HG02884 (cell line): Measurements from ENCODE around the gene TIMM17B.
A peak's percentile ranks its signal among the peaks of the same experiment; 100 is the strongest.

Experiments
- ATAC-seq: cut with Tn5 transposase; IDR thresholded peaks from one replicate; pipeline ENCODE4 v1.9.1; 2021; ENCODE audit warnings: mild to moderate bottlenecking, moderate library complexity; ENCODE audit not compliant: unreplicated experiment

The TIMM17B gene

GRCh38 chrX:48919360-48919841 is 21.8 kb upstream of the TIMM17B start:
- ATAC-seq, result no peak

DNA sequence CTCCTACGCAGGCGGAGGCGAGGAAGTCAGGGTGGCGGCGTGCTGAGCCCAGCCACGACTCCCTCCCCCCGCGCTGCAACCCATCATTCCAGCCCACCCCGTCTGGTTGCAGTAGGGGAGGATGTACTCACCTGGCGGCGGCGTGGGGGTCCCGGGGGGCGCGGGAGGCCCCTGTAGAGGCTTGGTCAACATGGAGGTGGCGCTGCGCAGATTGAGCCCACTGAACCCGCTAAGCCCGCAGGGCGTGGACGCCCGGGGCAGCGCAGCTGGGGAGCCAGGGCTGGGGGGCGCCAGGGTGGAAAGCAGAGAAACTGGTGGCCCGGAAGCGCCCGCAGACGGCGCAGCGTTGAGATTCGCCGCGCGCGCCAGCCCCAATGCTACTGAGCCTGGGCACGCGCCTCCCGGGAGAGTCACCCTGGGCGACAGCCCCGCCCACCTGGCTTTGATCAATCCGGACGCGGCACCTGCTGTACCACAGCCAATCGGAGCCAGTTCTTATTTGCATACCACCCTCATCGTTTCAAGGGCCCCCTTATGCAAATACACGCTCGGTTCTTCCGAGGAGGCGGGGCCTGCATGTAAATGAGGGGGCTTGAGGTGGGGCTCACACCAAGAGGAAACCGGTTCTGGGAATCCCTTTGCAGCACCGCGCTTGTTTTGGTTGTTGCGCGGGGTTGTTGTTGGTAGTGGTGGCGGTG is 21.2 kb upstream of the TIMM17B start, which contains the start of gene PIM2:
TSS of gene PIM2 (minus strand) at position 382 of the 698 bp plus-strand sequence. CDS start at position 192, 190 bp downstream.
- ATAC-seq, result peak; percentile 56

GRCh38 chrX:48918301-48918642 is 20.7 kb upstream of the TIMM17B start:
- no peak for ATAC-seq

DNA sequence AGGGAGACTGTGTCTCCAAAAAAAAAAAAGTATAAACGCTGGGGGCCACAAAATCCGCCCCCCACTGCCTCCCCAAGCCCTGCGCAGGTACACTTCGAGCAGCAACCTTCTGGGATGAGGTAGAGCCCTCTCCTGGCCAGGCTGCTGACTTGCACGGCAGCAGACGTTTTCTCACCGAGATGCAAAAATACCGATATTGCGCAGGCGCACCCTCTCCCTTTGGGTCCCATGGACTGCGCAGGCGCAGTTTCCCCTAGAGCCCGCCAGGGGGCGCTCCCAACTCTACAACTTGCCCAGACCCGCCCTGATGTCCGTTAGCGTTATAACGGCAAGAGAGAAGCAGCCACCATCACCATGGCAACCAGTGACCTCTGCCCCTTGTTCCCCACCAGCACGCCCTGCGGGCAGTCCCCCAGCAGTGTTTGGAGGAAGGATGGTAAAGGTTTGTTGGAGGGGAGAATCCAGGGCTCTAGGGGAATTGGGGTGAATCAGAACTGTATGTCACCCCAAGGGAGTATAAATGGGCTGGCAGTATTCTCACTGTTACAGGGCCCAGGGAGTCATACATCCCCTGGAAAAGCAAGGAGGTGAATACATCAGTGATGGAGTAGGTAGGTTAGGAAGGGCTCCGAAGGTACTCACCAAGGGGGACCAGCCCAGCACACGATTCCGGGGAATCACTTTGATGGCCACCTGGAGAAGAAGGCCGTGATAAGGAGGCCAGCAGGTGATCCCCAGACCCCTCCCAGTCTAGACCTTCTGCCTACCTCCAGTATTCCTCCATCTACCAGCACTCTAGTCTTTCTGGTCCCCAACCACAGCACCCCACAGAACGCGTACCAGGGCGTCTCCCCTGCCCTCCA is 19.8 kb upstream of the TIMM17B start:
- ATAC-seq, result no peak

DNA sequence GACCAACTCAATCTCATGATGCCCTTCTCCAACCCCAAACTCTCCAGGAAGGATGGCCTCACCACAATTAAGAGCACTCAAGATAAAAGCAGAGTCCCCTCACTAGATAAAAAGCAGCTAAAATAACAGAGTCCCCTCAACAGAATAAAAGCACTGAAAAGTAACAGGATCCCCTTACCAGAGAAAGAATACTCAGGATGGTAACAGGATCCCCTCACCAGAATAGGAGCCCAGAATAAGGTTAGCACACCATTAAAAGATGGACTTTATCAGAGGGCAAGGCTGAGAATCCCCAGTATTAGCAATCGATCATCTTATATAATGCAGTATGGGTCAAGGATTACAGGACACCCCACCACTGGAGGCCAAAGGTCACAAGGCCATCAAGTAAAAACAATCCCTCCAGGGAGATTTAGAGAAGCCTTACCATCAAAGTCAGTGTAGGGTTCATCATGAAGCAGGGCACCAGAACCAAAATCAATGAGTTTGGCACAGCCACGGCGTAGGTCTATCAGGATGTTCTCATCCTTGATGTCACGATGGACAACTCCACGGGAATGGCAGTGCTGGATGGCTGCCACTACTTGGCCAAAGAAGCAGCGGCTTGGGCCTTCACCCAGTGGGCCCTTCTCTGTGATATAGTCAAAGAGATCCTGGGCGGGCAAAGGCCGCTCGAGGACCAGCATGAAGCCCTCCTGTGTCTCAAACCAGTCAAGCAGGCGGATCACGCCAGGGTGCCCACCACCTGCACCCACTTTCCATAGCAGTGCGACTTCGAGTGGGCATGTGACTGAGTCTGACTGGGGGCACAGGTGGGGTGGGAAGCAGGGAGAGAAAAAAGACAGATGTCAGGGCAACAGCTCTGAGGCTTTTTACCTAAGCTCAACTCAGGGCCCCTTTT is 17.3 kb upstream of the TIMM17B start:
- no peak for ATAC-seq

DNA sequence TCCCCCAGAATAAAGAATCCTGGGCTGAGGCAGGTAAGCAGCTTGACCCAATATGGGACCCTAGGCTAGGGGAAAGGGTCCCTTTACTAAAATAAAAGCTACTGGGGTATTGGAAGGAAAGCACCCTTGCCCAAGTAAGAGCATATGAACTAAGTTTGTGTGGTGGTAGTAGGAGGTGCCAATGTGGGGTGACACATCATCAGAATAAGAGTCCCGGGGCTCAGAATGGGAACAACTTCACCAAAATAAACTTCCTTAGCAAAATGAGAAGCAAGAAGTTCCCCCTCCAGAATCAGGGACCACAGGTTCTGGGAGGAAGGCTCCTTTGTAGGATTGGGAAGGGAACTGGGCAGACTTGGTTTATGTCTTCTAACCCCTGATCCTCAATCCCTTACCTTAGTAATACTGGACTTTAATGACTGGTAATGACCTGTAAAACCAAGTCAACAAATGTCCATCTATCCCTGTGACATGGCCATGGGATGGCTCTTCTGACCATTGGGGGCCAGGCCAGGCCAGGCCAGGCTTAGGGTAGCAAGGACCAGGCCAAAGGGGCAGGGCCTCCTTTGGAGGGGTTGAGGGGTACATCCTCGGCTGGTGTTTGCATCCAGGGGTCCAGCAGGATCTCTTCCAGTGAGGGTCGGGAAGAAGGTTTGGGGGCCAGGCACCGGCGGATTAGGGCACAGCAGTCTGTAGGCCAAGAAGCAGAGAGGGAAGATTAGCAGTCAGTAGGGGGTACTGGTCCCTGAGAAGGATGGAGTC is 16.2 kb upstream of the TIMM17B start:
- ATAC-seq, result no peak

DNA sequence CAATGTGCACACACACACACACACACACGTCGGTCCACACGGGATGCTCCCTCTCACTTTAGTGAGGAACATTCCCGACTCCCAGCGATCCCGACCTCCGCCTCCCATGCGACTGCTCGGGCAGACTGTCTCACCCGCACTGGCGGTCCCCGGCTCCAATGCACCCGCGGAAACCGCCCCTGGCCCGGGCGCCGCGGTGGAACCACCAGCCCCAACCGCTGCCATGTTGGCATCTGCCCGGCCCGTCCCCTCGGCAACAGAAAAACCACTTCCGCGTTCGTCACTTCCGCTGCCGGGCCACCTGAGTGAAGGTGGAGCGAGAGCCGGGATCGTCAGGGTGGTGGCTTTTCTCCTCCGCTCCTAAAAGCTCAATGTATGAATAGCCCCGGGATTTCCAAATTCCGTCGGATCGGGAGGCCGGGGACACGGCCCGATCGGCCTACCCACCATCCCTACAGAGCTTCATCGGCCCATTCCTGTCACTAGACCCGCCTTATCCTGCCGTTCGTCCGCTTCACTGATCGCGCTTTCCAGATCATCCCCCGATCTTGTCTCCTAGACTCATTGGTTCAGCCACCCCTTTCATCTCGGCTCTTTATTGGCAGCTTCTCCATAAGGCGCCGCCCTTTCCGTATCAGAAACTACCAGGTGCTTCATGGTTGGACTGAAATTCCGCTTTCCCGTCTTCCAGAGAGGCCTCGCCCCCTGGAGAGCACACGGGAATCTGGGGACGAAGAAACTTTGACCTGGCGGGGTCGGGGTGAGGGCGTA is 14.0 kb upstream of the TIMM17B start, which contains the start of gene SLC35A2:
TSS of gene SLC35A2 (minus strand) at position 235 of the 771 bp plus-strand sequence. CDS start at position 225, 10 bp downstream.
- ATAC-seq, result peak; percentile 61

GRCh38 chrX:48910926-48911411 is 13.4 kb upstream of the TIMM17B start:
- ATAC-seq, result peak; percentile 14

DNA sequence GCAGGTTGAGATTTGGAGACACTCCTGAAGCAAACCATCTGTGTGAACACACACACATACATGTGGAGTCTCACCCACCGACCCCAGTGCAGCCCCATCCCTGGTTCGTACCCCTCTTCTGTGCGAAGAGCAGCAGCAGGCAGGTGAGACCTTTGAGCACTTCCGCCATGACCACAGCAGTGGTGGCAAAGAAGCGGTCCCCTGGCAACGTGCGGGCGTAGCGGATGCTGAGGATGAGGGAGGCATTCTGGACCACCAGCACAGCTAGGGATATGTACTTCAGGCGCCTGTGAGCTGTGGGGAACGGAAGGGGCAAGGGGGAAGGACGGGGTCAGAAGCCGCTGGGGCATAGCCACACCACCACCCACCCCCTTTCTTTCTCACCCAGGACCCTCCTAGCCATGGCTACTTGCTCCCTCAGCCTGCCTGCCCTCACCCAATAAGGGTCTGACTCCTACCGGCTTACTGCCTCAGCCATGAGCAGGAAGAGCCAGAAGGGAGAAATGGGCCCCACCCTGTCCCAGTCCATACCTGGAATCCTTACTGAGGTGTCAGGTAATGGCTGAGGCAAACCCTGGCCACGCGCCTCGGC is 12.2 kb upstream of the TIMM17B start:
- no peak for ATAC-seq

- no peak for ATAC-seq
Observed at GRCh38 chrX:48908600-48908999, 11.0 kb upstream of the TIMM17B start.

DNA sequence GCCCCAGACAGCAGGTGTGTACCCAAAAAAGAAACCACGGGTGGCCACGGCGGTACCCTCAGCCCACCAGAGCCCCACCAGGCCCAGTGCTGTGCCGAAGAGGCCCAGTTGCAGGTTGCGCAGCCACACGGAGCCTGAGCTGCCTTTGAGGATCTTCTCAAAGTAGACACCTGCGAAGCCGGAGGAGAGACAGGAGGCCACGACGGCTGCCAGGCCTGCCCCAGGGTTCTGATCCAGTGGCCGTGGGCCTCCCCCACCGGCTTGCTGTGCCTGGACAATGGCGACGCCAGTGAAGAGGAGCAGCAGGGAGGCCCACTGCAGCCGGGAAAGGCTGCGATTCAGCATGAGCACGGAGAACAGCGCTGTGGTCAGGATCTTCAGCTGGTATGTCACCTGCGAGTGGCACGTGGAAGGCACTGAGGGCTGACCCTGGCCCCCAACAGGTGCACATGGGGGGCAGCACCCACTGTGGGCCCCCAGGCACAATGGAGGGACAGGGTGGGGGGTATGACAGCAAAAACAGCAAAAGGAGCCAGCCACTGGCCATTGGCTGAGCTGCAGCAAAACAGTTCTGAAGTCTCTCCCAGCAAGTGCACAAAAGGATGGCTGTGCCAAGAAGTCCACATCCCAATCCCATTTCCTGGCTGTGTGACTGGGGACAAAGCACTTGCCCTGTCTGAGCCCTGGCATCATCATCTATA is 7.7 kb upstream of the TIMM17B start:
- no peak for ATAC-seq

DNA sequence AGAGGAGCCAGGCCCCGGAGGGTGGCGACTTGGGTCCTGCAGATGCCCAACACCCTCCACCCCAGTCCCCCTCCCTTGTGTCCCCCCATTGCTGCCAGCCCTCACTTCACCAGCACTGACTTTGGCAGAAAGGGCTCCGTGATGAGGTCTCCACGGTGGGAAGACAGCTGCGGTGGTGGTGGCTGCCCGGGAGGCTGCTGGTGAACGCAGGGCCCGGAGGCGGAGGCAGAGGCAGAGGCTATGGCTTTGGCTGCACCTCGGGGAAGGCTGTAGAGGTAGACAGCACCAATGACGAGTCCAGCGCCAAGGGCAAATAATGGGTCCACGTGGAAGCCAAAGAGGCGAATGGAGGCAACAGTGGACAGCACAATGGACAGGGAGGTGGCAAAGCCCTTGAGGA is 7.1 kb upstream of the TIMM17B start:
- ATAC-seq, result no peak

DNA sequence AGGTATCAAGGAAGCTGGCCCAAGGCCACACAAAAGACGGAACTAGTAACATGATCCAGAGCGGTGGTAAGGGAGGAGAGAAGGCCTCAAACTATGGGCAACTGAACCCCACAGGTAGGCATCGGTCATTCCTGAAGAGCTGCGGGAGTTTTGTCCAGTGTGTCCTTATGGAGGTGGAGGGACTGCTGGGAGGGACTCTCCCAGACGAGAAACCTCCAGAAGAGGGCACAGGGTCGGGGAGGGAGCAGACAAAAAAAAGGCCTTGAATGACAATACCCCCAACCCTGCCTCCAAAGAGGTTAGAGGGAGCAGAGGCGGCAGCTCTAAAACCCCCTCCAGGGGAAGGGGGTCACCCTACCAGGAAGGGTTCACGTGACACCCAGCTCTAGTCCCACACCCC is 6.6 kb upstream of the TIMM17B start:
- ATAC-seq, result no peak

- ATAC-seq, result no peak
Observed at GRCh38 chrX:48903290-48903689, 5.7 kb upstream of the TIMM17B start.

GRCh38 chrX:48902776-48903175 is 5.2 kb upstream of the TIMM17B start:
- ATAC-seq, result no peak

DNA sequence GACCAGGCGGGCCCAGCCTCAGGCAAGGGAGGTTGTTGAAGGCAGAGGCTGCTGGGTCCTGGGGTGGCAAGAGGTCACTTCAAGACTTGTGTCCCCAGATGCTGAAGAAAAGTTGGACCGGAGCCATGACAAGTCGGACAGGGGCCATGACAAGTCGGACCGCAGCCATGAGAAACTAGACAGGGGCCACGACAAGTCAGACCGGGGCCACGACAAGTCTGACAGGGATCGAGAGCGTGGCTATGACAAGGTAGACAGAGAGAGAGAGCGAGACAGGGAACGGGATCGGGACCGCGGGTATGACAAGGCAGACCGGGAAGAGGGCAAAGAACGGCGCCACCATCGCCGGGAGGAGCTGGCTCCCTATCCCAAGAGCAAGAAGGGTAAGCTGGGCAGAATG is 4.6 kb upstream of the TIMM17B start:
- no peak for ATAC-seq

DNA sequence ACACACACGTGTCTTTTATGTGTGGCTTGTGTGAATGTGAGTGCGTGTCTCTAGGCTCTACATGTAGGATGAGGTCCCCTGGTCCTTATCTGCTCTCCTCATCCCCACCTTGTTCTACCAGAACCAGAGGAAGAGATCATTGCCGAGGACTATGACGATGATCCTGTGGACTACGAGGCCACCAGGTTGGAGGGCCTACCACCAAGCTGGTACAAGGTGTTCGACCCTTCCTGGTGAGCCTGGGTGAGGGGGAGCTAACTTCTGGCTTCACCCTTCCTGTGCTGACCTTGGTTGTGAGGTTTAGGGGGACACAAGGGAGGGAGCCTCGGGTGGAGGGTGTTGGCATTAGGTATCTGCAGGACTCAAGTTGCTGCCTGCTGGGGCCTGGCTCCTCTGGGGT is 3.5 kb upstream of the TIMM17B start:
- ATAC-seq, result no peak

DNA sequence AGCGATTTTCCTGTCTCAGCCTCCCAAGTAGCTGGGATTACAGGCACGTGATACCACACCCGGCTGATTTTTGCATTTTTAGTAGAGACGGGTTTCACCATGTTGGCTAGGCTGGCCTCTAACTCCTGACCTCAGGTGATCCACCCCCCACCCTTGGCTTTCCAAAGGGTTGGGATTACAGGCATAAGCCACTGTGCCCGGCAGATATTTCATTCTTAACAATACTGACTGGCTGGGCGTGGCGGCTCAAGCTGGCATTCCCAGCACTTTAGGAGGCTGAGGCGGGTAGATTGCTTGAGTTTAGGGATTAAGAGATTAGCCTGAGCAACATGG is 1.5 kb upstream of the TIMM17B start:
- ATAC-seq, result no peak
